ENCODE data around the gene S100A5. TPM values are rescaled to one million over a fixed set of nuclear protein-coding genes. Genes with fewer than 3 reads are reported as not detected.
A peak's percentile ranks its signal among the peaks of the same experiment; 100 is the strongest.

The S100A5 gene
- total RNA-seq, 3 donors from 2014 or later: not detected

DNA sequence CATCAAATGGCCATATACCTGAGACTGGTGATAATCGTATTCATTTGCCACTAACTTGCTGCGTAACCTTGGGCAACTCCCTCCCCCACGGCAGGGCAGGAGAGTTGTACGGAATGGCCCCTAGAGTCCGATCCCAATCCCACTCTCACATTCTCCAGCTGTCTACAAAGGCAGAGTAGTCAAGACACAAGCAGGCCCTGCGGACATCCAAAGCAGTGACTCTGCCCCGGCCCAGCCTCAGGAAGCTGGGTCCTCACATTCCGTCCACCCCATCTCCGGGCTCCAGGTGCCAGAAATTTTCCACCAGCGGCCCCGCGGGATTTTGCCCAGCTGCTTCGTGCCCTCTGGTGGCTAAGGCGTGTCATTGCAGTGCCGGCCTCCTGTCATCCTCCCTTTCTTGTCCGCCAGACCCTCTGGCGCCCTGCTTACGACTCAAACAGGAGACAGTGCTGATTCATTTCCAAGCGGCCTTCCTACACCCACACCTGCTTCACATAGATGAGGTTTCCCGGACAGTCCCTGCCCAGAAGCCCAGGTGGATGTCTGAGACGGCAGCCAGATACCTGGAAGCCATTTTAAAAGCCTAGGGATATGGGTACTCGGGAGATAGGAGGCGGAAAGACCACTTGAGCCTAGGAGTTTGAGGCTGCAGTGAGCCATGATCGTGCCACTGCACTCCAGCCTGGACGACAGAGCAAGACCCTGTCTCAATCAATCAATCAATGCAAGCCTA lies 27.8 kb upstream of the S100A5 start:
- intact Hi-C loops (cut with DNase I, micrococcal nuclease): loop anchor here (2.0 to 5.0 kb wide), 3 partner anchors 36 to 58 kb away; no protein-coding TSS in a partner anchor
- TF ChIP-seq, protein P1, sequence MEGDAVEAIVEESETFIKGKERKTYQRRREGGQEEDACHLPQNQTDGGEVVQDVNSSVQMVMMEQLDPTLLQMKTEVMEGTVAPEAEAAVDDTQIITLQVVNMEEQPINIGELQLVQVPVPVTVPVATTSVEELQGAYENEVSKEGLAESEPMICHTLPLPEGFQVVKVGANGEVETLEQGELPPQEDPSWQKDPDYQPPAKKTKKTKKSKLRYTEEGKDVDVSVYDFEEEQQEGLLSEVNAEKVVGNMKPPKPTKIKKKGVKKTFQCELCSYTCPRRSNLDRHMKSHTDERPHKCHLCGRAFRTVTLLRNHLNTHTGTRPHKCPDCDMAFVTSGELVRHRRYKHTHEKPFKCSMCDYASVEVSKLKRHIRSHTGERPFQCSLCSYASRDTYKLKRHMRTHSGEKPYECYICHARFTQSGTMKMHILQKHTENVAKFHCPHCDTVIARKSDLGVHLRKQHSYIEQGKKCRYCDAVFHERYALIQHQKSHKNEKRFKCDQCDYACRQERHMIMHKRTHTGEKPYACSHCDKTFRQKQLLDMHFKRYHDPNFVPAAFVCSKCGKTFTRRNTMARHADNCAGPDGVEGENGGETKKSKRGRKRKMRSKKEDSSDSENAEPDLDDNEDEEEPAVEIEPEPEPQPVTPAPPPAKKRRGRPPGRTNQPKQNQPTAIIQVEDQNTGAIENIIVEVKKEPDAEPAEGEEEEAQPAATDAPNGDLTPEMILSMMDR (IDR thresholded peaks at IDR 0.05): peak; percentile 99
- peak; percentile 90 to 95 (median 93) for DNase-seq

DNA sequence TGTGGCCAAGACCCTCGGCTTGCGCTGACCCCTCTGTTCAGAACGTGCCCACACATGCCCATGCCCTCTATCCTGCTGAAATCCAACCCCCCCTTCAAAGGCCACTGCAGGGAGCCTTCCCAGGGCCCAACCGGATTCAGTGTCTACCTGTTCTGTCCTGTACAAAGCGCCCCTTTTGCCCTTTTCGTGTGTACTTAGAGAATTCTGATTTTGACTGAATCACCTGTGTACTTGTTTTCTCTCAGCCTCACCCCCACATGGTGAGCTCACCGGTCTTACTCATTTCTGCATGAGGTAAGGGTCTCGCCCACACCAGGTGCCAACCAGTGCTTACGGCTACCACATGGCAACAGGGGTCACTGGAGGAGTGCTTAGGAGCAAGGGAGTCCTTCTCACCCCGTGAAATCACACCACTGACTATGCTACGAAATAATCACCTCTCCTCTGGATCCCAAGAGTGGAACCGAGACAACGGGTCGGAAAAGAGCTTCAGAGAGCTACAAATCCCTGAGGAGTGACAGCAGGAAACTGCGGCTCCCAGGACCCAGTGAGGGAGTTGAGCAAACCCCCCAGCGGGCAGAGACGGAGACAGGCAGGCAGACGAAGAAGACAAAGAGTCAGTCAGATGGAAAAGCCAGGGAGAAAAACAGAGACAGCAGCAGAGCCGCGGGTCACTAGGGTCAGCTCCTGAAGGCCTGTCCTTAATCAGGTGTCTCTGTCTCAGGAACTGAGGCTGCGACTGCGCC lies 27.1 kb upstream of the S100A5 start:
- DNase-seq: peak in 1 of 3 donors; percentile 59
- ATAC-seq: no peak
- TF ChIP-seq, protein P1 (IDR thresholded peaks at IDR 0.05): no peak
- Histone ChIP-seq H3K9me3 (no peaks in the 10 kb centered on the region), H3K4me1 (ENCODE audit: low read depth) (peaks cover 33% of the 10 kb centered on the region), H3K4me3 (no peak overlapping the region), H3K36me3 (ENCODE audit: low read depth) (no peaks in the 10 kb centered on the region)
- intact Hi-C loops (cut with DNase I, micrococcal nuclease): loop anchor here (2.0 to 5.0 kb wide), 3 partner anchors 35 to 57 kb away; no protein-coding TSS in a partner anchor

More for the DNA sequence above, 27.8 kb upstream of the S100A5 start:
- Histone ChIP-seq H3K9me3 (no peaks in the 10 kb centered on the region), H3K36me3 (ENCODE audit: low read depth) (no peaks in the 10 kb centered on the region), H3K4me1 (ENCODE audit: low read depth) (peaks cover 36% of the 10 kb centered on the region), H3K4me3 (no peak overlapping the region)
- peak; percentile 58 for ATAC-seq

DNA sequence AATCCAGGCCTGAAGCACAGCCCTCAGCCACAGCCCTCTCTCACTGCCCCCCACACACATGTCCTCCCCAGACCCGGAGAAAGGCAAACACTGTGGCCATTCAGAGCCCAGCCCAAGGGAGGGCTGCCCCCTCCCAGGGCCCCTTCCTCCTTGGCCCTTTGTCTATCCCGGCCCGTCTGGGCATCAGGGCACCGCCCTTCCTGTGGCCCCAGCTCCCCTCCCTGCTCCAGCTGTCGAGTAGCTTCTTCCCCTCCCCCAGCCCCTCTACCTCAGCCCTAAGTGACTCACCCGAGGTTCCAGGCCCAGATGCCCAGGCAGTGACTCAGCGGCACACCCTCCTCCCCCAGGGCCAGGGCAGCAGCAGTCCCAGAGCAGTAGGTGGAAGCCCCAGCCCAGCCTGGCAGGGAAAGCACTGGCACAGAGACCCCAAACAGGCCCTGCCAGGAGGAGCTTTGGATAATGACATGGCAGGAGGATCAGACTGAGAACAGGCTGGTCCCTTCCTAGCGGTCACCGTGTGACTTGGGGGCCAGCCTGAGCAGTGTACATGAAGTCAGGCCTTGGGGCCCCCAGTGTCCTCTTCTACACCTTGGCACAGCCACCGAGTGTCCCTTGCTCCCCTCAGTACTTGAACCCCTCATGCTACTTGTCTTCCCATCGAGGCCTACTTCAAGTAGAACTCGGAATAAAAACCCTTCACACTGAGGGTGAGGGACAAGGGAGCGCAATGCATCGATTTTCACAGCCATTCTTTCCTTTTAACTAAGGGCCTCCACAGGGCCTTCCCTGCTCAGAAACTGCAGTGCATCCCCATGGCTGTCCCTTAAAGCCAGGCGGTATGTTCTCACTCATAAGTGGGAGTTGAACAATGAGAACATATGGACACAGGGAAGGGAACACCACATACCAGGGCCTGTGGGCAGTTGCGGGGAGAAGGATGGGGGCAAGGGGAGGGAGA lies 26.0 kb upstream of the S100A5 start:
- intact Hi-C loops (cut with DNase I, micrococcal nuclease): loop anchor here (5.0 kb wide), 2 partner anchors 34 to 54 kb away; no protein-coding TSS in a partner anchor
- ATAC-seq (peak; percentile 90), DNase-seq (peak; percentile 95 to 97 (median 97))
- peaks cover 33% of the 10 kb centered on the region for H3K4me1 ChIP-seq (ENCODE audit: low read depth)
- no peaks in the 10 kb centered on the region for H3K9me3 ChIP-seq
- no peaks in the 10 kb centered on the region for H3K36me3 ChIP-seq (ENCODE audit: low read depth)
- H3K4me3 ChIP-seq: no peak overlapping the region
- TF ChIP-seq, protein P1 (IDR thresholded peaks at IDR 0.05): no peak

DNA sequence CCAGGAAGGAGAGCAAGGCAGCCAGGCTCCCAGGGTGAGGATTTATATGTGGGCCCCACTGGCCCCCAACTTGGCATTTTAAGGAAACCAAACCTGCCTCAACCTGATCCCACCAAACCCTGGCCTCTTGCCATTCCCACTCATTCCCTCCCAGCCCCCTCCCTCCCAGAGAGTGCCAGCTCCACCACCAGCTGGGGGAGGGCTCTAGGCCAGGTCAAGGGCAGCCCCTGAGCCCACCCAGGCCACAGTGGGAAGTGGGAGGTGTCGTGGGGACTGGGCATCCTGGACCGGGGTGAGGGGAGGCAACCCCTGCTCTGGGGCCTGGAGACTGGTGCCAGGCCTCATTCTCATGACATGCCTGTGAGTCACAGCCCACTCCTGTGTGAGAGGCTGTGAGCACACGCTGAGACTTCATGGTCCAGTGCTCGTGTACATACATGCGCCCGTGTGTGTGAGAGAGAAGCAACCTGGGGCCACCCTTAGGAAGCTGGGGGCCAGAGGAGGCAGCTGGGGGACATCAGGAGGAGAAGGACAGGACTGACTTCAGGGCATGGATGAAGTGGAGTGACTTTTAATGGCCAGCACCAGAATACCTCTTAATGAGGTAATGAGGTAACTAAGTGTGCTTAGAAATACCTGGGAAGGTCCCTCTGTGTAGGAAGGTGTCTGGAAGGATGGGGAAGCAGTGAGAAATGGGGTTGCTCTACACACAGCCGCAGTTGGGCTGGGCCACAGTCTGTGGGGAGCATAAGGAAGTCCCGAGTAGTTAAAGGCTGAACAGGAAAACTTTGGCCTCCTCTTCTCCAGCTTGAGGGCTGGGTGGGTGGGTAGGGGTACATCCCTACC lies 25.0 kb upstream of the S100A5 start, which contains the start of gene S100A2:
TSS of gene S100A2 (minus strand) at position 316 of the 846 bp plus-strand sequence. CDS start 1,967 bp downstream, outside the sequence.
- no peaks in the 10 kb centered on the region for H3K36me3 ChIP-seq (ENCODE audit: low read depth)
- no peaks in the 10 kb centered on the region for H3K9me3 ChIP-seq
- H3K4me1 ChIP-seq (ENCODE audit: low read depth): peaks cover 33% of the 10 kb centered on the region
- ATAC-seq (peak; percentile 61), DNase-seq (peak; percentile 60 to 76 (median 67))
- TF ChIP-seq, protein P1 (IDR thresholded peaks at IDR 0.05): no peak
- no peak within 1 kb of the TSS for H3K4me3 ChIP-seq
- intact Hi-C loops (cut with DNase I, micrococcal nuclease): loop anchor here (5.0 kb wide), 2 partner anchors 33 to 53 kb away; no protein-coding TSS in a partner anchor

All from mucosa of descending colon (tissue), 3 donors.